Superior temporal gyrus (tissue), 1 donor: Measurements from ENCODE around the gene GAPVD1.
"Not testable (repeated sequence)": the region's sequence is repeated elsewhere in the genome, so short reads cannot be mapped to it uniquely, and the experiment has no call there.

Experiments used
- DNase-seq: peaks from one replicate; pipeline ENCODE4 v3.0.0-alpha.2; 2016; ENCODE audit errors: extremely low spot score

GAPVD1 gene

GRCh38 chr9:125261501-125262293 is at the start of gene GAPVD1:
Gene GAPVD1 (plus strand): TSS chr9:125261826. CDS start chr9:125298922, 37,096 bp downstream.
- DNase-seq = peak; percentile 89

- DNase-seq = no peak
These were observed 47.4 kb upstream of the GAPVD1 start for GRCh38 chr9:125214186-125214585.

- no peak for DNase-seq
These were observed 43.0 kb upstream of the GAPVD1 start for GRCh38 chr9:125218621-125219020.

- not testable (repeated sequence) for DNase-seq
These were observed 36.8 kb upstream of the GAPVD1 start for GRCh38 chr9:125224858-125225257.

- no peak for DNase-seq
These were observed 33.9 kb upstream of the GAPVD1 start for GRCh38 chr9:125227761-125228160.

GRCh38 chr9:125233678-125234077 is 27.9 kb upstream of the GAPVD1 start:
- DNase-seq = peak; percentile 28

- not testable (repeated sequence) for DNase-seq
These were observed 27.5 kb upstream of the GAPVD1 start for GRCh38 chr9:125234099-125234498.

- no peak for DNase-seq
These were observed 25.7 kb upstream of the GAPVD1 start for GRCh38 chr9:125235804-125236519.

- not testable (repeated sequence) for DNase-seq
These were observed 25.0 kb upstream of the GAPVD1 start for GRCh38 chr9:125236520-125237159.

- no peak for DNase-seq
These were observed 23.3 kb upstream of the GAPVD1 start for GRCh38 chr9:125238127-125238914.

GRCh38 chr9:125238915-125239446 is 22.6 kb upstream of the GAPVD1 start:
- DNase-seq = no peak

GRCh38 chr9:125239631-125240597 is 21.7 kb upstream of the GAPVD1 start:
- no peak for DNase-seq

GRCh38 chr9:125240649-125240999 is 21.0 kb upstream of the GAPVD1 start:
- DNase-seq = peak; percentile 11

- peak; percentile 100 for DNase-seq
These were observed 20.4 kb upstream of the GAPVD1 start, which contains the start of gene HSPA5 for GRCh38 chr9:125241000-125241862. Gene HSPA5 (minus strand): TSS chr9:125241343. CDS start chr9:125241126, 217 bp downstream.

- peak; percentile 10 for DNase-seq
These were observed 19.5 kb upstream of the GAPVD1 start for GRCh38 chr9:125241863-125242739.

- DNase-seq = no peak
These were observed 17.8 kb upstream of the GAPVD1 start for GRCh38 chr9:125243792-125244260.

- no peak for DNase-seq
These were observed 15.4 kb upstream of the GAPVD1 start for GRCh38 chr9:125246261-125246667.

GRCh38 chr9:125254231-125254630 is 7.4 kb upstream of the GAPVD1 start:
- no peak for DNase-seq
